ENCODE results near the gene HSPB7. TPM values are rescaled to one million over a fixed set of nuclear protein-coding genes. Genes with fewer than 3 reads are reported as not detected.

Gene HSPB7
- polyA plus RNA-seq, 1 donor (not counting 4 experiments of a cell fraction or from before 2014, with no cell fraction given), result 0.05 TPM

GRCh38 chr1:15991427-15992186 is 26.2 kb downstream of the HSPB7 start:
- Histone ChIP-seq H3K36me3 (ENCODE audit: control insufficient read depth in 2 of 2, extremely low read depth in 1 of 2, insufficient read depth in 2 of 2, low read length in 2 of 2) (no peaks in the 10 kb centered on the region), H3K27ac (ENCODE audit: control insufficient read depth, insufficient read depth, low read length) (no peak overlapping the region), H2AFZ (ENCODE audit: control insufficient read depth, low read length) (no peak overlapping the region), H3K4me1 (ENCODE audit: control insufficient read depth, extremely low read depth, insufficient read depth, low read length) (no peaks in the 10 kb centered on the region), H3K27me3 (ENCODE audit: control insufficient read depth, extremely low read depth, insufficient read depth, low read length) (no peaks in the 10 kb centered on the region), H3K9ac (ENCODE audit: control insufficient read depth, extremely low read depth, insufficient read depth, low read length) (no peak overlapping the region), H3K9me3 (ENCODE audit: control insufficient read depth, low read depth, low read length) (no peaks in the 10 kb centered on the region), H3K9me1 (ENCODE audit: control insufficient read depth, extremely low read depth, insufficient read depth, low read length) (no peaks in the 10 kb centered on the region), H3K79me2 (ENCODE audit: control insufficient read depth, insufficient read depth, low read length) (no peaks in the 10 kb centered on the region), H3K4me2 (ENCODE audit: control insufficient read depth, extremely low read depth, insufficient read depth, low read depth, low read length) (no peak overlapping the region), H4K20me1 (ENCODE audit: control insufficient read depth, extremely low read depth, insufficient read depth, low read length) (no peaks in the 10 kb centered on the region), H3K4me3 (ENCODE audit: control insufficient read depth in 2 of 3, extremely low read depth in 1 of 3, insufficient read depth in 2 of 3, low read depth in 1 of 3, low read length in 3 of 3) (no peak overlapping the region)
- TF ChIP-seq CTCF (optimal IDR thresholded peaks at IDR 0.05 in 1 of 3, IDR thresholded peaks at IDR 0.05 in 1 of 3, conservative IDR thresholded peaks at IDR 0.05 in 1 of 3; ENCODE audit: extremely low read depth in 1 of 3, insufficient read depth in 2 of 3, low read length in 3 of 3) (no peak), EZH2 (IDR thresholded peaks at IDR 0.05; ENCODE audit: low read length) (no peak)
- FAIRE-seq (no peak), DNase-seq (ENCODE audit: low read depth, low spot score) (no peak)
- dilution Hi-C loops (cut with MboI; ENCODE audit: extremely low pct_ligation_motif_present, low sequenced_read_pairs), result no loop called here

GRCh38 chr1:15989776-15990175 is 28.1 kb downstream of the HSPB7 start:
- H4K20me1 ChIP-seq (ENCODE audit: control insufficient read depth, extremely low read depth, insufficient read depth, low read length), result no peaks in the 10 kb centered on the region
- H3K4me2 ChIP-seq (ENCODE audit: control insufficient read depth, extremely low read depth, insufficient read depth, low read depth, low read length), result no peak overlapping the region
- FAIRE-seq (no peak), DNase-seq (ENCODE audit: low read depth, low spot score) (no peak)
- no peaks in the 10 kb centered on the region for H3K36me3 ChIP-seq (ENCODE audit: control insufficient read depth in 2 of 2, extremely low read depth in 1 of 2, insufficient read depth in 2 of 2, low read length in 2 of 2)
- no peak overlapping the region for H2AFZ ChIP-seq (ENCODE audit: control insufficient read depth, low read length)
- H3K27me3 ChIP-seq (ENCODE audit: control insufficient read depth, extremely low read depth, insufficient read depth, low read length), result no peaks in the 10 kb centered on the region
- H3K9me3 ChIP-seq (ENCODE audit: control insufficient read depth, low read depth, low read length), result no peaks in the 10 kb centered on the region
- H3K4me3 ChIP-seq (ENCODE audit: control insufficient read depth in 2 of 3, extremely low read depth in 1 of 3, insufficient read depth in 2 of 3, low read depth in 1 of 3, low read length in 3 of 3), result no peak overlapping the region
- no peak for TF ChIP-seq EZH2 (IDR thresholded peaks at IDR 0.05; ENCODE audit: low read length)
- no peak for TF ChIP-seq CTCF (optimal IDR thresholded peaks at IDR 0.05 in 1 of 3, IDR thresholded peaks at IDR 0.05 in 1 of 3, conservative IDR thresholded peaks at IDR 0.05 in 1 of 3; ENCODE audit: extremely low read depth in 1 of 3, insufficient read depth in 2 of 3, low read length in 3 of 3)
- H3K9me1 ChIP-seq (ENCODE audit: control insufficient read depth, extremely low read depth, insufficient read depth, low read length), result no peaks in the 10 kb centered on the region
- no peaks in the 10 kb centered on the region for H3K79me2 ChIP-seq (ENCODE audit: control insufficient read depth, insufficient read depth, low read length)
- H3K9ac ChIP-seq (ENCODE audit: control insufficient read depth, extremely low read depth, insufficient read depth, low read length), result no peak overlapping the region
- peaks cover 2% of the 10 kb centered on the region for H3K4me1 ChIP-seq (ENCODE audit: control insufficient read depth, extremely low read depth, insufficient read depth, low read length)
- H3K27ac ChIP-seq (ENCODE audit: control insufficient read depth, insufficient read depth, low read length), result no peak overlapping the region
- dilution Hi-C loops (cut with MboI; ENCODE audit: extremely low pct_ligation_motif_present, low sequenced_read_pairs), result no loop called here
